ENCODE data around the gene EN2. TPM values are rescaled to one million over a fixed set of nuclear protein-coding genes. Genes with fewer than 3 reads are reported as not detected.
A peak's percentile ranks its signal among the peaks of the same experiment; 100 is the strongest.
"Not testable (repeated sequence)": the region's sequence is repeated elsewhere in the genome, so short reads cannot be mapped to it uniquely, and the experiment has no call there.

The EN2 gene
- total RNA-seq, 2 donors from 2014 or later, result not detected

GRCh38 chr7:155444746-155445145, 13.2 kb upstream of the EN2 start:
- Mint-ChIP-seq H3K4me1 (peaks cover 4% of the 10 kb centered on the region), H3K9me3 (no peaks in the 10 kb centered on the region), H3K36me3 (ENCODE audit: low read depth) (no peaks in the 10 kb centered on the region), H3K4me3 (no peak overlapping the region), H3K27me3 (ENCODE audit: insufficient read depth) (peaks cover 98% of the 10 kb centered on the region), H3K27ac (no peak overlapping the region)
- Histone ChIP-seq H3K27ac (ENCODE audit: low read depth, low read length) (no peak overlapping the region), H3K4me3 (ENCODE audit: low read length) (no peak overlapping the region), H3K27me3 (ENCODE audit: control insufficient read depth, insufficient read depth, low read length, poor library complexity, severe bottlenecking) (peaks cover 99% of the 10 kb centered on the region), H3K36me3 (ENCODE audit: control insufficient read depth, insufficient read depth, low read length) (no peaks in the 10 kb centered on the region), H3K9ac (ENCODE audit: extremely low read depth, low read length, poor library complexity, severe bottlenecking) (no peak overlapping the region), H3K9me3 (ENCODE audit: control insufficient read depth, low read length) (no peaks in the 10 kb centered on the region), H3K4me1 (ENCODE audit: control insufficient read depth, insufficient read depth, low read length) (no peaks in the 10 kb centered on the region)
- TF ChIP-seq, protein P1, sequence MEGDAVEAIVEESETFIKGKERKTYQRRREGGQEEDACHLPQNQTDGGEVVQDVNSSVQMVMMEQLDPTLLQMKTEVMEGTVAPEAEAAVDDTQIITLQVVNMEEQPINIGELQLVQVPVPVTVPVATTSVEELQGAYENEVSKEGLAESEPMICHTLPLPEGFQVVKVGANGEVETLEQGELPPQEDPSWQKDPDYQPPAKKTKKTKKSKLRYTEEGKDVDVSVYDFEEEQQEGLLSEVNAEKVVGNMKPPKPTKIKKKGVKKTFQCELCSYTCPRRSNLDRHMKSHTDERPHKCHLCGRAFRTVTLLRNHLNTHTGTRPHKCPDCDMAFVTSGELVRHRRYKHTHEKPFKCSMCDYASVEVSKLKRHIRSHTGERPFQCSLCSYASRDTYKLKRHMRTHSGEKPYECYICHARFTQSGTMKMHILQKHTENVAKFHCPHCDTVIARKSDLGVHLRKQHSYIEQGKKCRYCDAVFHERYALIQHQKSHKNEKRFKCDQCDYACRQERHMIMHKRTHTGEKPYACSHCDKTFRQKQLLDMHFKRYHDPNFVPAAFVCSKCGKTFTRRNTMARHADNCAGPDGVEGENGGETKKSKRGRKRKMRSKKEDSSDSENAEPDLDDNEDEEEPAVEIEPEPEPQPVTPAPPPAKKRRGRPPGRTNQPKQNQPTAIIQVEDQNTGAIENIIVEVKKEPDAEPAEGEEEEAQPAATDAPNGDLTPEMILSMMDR (conservative IDR thresholded peaks at IDR 0.05), result no peak
- WGBS, 2 experiments (ENCODE audit: insufficient coverage in 1 of 2, insufficient read length in 1 of 2), result 83 to 90% methylated on average over 6 to 8 of the region's 8 CpGs
- no peak for DNase-seq

GRCh38 chr7:155445606-155446005, 12.3 kb upstream of the EN2 start:
- not testable (repeated sequence) for H3K27ac ChIP-seq (ENCODE audit: low read depth, low read length); H3K9me3 ChIP-seq (ENCODE audit: control insufficient read depth, low read length); H3K36me3 Mint-ChIP-seq (ENCODE audit: low read depth); H3K36me3 ChIP-seq (ENCODE audit: control insufficient read depth, insufficient read depth, low read length); H3K9ac ChIP-seq (ENCODE audit: extremely low read depth, low read length, poor library complexity, severe bottlenecking); H3K4me1 ChIP-seq (ENCODE audit: control insufficient read depth, insufficient read depth, low read length); H3K27ac Mint-ChIP-seq; H3K4me3 ChIP-seq (ENCODE audit: low read length); H3K9me3 Mint-ChIP-seq; H3K4me1 Mint-ChIP-seq; DNase-seq; H3K4me3 Mint-ChIP-seq
- H3K27me3 Mint-ChIP-seq (ENCODE audit: insufficient read depth), result peaks cover 98% of the 10 kb centered on the region
- H3K27me3 ChIP-seq (ENCODE audit: control insufficient read depth, insufficient read depth, low read length, poor library complexity, severe bottlenecking), result peaks cover 99% of the 10 kb centered on the region
- 77 to 85% methylated on average over 8 to 9 of the region's 9 CpGs for WGBS, 2 experiments (ENCODE audit: insufficient coverage in 1 of 2, insufficient read length in 1 of 2)

DNA sequence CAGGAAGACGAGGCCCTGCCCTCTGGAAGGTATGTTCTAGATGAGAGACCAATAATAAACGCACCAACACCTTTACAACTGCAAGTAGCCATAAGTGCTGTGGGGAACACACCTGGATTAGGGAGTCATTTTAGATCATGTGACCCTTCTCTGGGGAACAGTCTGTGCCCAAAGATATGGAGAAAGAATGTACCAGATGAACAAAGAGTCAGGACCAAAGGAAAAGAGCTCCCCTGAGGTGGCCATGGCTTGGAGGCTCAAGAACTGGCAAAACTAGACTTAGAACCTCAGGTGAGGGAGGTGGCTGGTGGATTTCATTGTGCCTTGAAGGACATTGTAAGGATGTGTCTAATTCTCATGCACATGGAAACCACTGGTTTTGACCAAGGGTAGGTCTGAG, 10.3 kb upstream of the EN2 start:
- DNase-seq, result no peak
- TF ChIP-seq, protein P1 (conservative IDR thresholded peaks at IDR 0.05), result no peak
- no peak overlapping the region for H3K27ac Mint-ChIP-seq
- H3K4me1 Mint-ChIP-seq, result peaks cover 7% of the 10 kb centered on the region
- H3K36me3 ChIP-seq (ENCODE audit: control insufficient read depth, insufficient read depth, low read length), result no peaks in the 10 kb centered on the region
- H3K27me3 Mint-ChIP-seq (ENCODE audit: insufficient read depth), result peaks cover 98% of the 10 kb centered on the region
- peaks cover 99% of the 10 kb centered on the region for H3K27me3 ChIP-seq (ENCODE audit: control insufficient read depth, insufficient read depth, low read length, poor library complexity, severe bottlenecking)
- H3K4me3 ChIP-seq (ENCODE audit: low read length), result no peak overlapping the region
- H3K9me3 ChIP-seq (ENCODE audit: control insufficient read depth, low read length), result no peaks in the 10 kb centered on the region
- H3K4me1 ChIP-seq (ENCODE audit: control insufficient read depth, insufficient read depth, low read length), result no peaks in the 10 kb centered on the region
- H3K27ac ChIP-seq (ENCODE audit: low read depth, low read length), result no peak overlapping the region
- no peaks in the 10 kb centered on the region for H3K36me3 Mint-ChIP-seq (ENCODE audit: low read depth)
- no peak overlapping the region for H3K4me3 Mint-ChIP-seq
- no peaks in the 10 kb centered on the region for H3K9me3 Mint-ChIP-seq
- WGBS, 2 experiments (ENCODE audit: insufficient coverage in 1 of 2, insufficient read length in 1 of 2), result 74 to 100% methylated on average over 1 to 2 of the region's 2 CpGs
- no peak overlapping the region for H3K9ac ChIP-seq (ENCODE audit: extremely low read depth, low read length, poor library complexity, severe bottlenecking)

- no peak overlapping the region for H3K9ac ChIP-seq (ENCODE audit: extremely low read depth, low read length, poor library complexity, severe bottlenecking)
- H3K9me3 ChIP-seq (ENCODE audit: control insufficient read depth, low read length), result no peaks in the 10 kb centered on the region
- WGBS, 2 experiments (ENCODE audit: insufficient coverage in 1 of 2, insufficient read length in 1 of 2), result 0 to 2% methylated on average over 7 to 35 of the region's 35 CpGs
- no peaks in the 10 kb centered on the region for H3K36me3 ChIP-seq (ENCODE audit: control insufficient read depth, insufficient read depth, low read length)
- TF ChIP-seq, protein P1 (conservative IDR thresholded peaks at IDR 0.05), result no peak
- Mint-ChIP-seq H3K27me3 (ENCODE audit: insufficient read depth) (peaks cover 99% of the 10 kb centered on the region), H3K9me3 (no peaks in the 10 kb centered on the region), H3K4me1 (peaks cover 7% of the 10 kb centered on the region), H3K4me3 (peak overlapping the region; percentile 37), H3K27ac (no peak overlapping the region), H3K36me3 (ENCODE audit: low read depth) (no peaks in the 10 kb centered on the region)
- H3K4me1 ChIP-seq (ENCODE audit: control insufficient read depth, insufficient read depth, low read length), result no peaks in the 10 kb centered on the region
- peak; percentile 74 for DNase-seq
- H3K27me3 ChIP-seq (ENCODE audit: control insufficient read depth, insufficient read depth, low read length, poor library complexity, severe bottlenecking), result peaks cover 99% of the 10 kb centered on the region
- no peak overlapping the region for H3K4me3 ChIP-seq (ENCODE audit: low read length)
- H3K27ac ChIP-seq (ENCODE audit: low read depth, low read length), result no peak overlapping the region
Measured at GRCh38 chr7:155448632-155449007, 9.3 kb upstream of the EN2 start.

Measured in endodermal cell (in vitro differentiated cells).